Activated naive CD4-positive, alpha-beta T cell treated with anti-CD3 and anti-CD28 coated beads for 36 hours (primary cell): ENCODE data around the gene STAT4. TPM values are rescaled to one million over a fixed set of nuclear protein-coding genes. Genes with fewer than 3 reads are reported as not detected.
"Not testable (repeated sequence)": the region's sequence is repeated elsewhere in the genome, so short reads cannot be mapped to it uniquely, and the experiment has no call there.

Experiments used
- CTCF ChIA-PET: fragments of 350-600 bp; sonication (Branson Sonifier 250); formaldehyde crosslinking; loops from one replicate; lab custom pipeline; 2021; ENCODE audit warnings: antibody characterized with exemption; lab: Charles Lee
- DNase-seq: peaks from one replicate; pipeline ENCODE4 v3.0.0-alpha.2; 2020
- H3K27ac Mint-ChIP-seq: one replicate; pipeline ENCODE4 v1.8.0; 2021; ENCODE audit warnings: mild to moderate bottlenecking, mixed read lengths
- H3K27me3 Mint-ChIP-seq: one replicate; pipeline ENCODE4 v1.8.0; 2021; ENCODE audit warnings: low read depth, mixed read lengths
- H3K36me3 Mint-ChIP-seq: one replicate; pipeline ENCODE4 v1.8.0; 2021; ENCODE audit warnings: low read depth, mixed read lengths
- H3K4me1 Mint-ChIP-seq: one replicate; pipeline ENCODE4 v1.8.0; 2021; ENCODE audit warnings: low read depth, mixed read lengths
- H3K4me3 Mint-ChIP-seq: one replicate; pipeline ENCODE4 v1.8.0; 2021; ENCODE audit warnings: mild to moderate bottlenecking, moderate library complexity, mixed read lengths
- H3K9me3 Mint-ChIP-seq: one replicate; pipeline ENCODE4 v1.8.0; 2021; ENCODE audit warnings: mixed read lengths
- intact Hi-C: fragments of 100-400 bp; cut with micrococcal nuclease; formaldehyde crosslinking; loops from one replicate; pipeline ENCODE4 v1.15.1; 2023
- total RNA-seq, 2 experiments: library from RNA; stranded (reverse); gene quantifications; one replicate each; pipeline ENCODE4 v1.2.3, GENCODE V29; 2021

Gene STAT4
- total RNA-seq, 2 experiments from 2014 or later: 53.9 to 54.6 TPM

DNA sequence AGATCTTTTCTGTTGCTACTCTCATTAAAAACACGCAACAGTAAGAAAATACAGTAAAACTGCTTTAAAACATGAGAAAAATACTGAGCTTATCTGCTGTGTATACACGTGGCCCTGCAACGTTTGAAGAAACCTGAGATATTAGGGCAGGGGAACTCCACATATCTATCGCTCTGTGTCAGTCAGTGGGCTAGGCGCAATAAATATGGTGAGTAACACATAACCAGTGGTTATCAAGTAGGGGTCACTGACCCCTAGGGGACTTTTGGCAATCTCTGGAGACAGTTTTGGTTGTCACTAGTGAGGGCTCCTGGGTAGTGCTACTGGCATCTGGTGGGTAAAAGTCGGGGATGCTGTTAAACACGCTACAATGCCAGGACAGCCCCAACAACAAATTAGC is 151.7 kb downstream of the STAT4 start:
- H3K36me3 Mint-ChIP-seq: peaks cover 91% of the 10 kb centered on the region
- intact Hi-C loops: loop anchor here (5.0 kb wide), 1 partner anchor 33 kb away; no protein-coding TSS in a partner anchor

DNA sequence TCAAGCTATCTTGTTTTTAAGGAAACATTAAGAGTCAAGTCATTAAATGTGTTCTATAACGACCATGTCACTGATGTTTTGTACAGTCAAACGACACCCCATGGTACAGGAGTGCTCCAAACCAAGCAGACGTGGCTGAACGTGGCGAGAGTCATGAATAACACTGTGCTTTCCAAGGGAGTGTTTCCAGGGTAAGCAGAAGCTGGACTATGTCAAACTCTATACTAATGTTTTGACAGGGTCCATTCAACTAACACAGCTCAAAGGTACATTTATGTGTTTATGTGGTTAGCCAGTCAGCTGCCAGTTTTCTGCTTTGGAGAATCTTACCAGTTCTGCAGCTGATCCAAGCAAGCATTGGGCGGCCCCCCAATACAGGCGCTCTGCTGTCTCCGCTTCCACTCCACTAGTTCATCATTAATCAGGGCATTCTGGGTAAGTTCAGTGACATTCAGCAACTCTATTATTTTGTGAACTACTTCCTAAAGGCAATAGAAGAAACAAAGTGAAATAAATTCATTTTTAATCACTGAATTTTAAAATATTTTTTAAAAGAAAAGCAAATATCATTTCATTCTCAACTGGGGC is 153.2 kb downstream of the STAT4 start:
- H3K4me3 Mint-ChIP-seq: no peak overlapping the region
- no peak for DNase-seq
- H3K27ac Mint-ChIP-seq: peak overlapping the region; percentile 81
- peaks cover 89% of the 10 kb centered on the region for H3K36me3 Mint-ChIP-seq
- H3K27me3 Mint-ChIP-seq: no peaks in the 10 kb centered on the region
- H3K9me3 Mint-ChIP-seq: peaks cover 23% of the 10 kb centered on the region
- H3K4me1 Mint-ChIP-seq: peaks cover 73% of the 10 kb centered on the region
- CTCF ChIA-PET: interaction anchor here (2.0 to 2.1 kb wide), 2 partner anchors 13 to 30 kb away, joined by 5 to 7 read pairs; no protein-coding TSS in a partner anchor
- intact Hi-C loops: loop anchor here (5.0 kb wide), 1 partner anchor 35 kb away; no protein-coding TSS in a partner anchor

More for the DNA sequence above, 151.7 kb downstream of the STAT4 start:
- Mint-ChIP-seq H3K27ac (no peak overlapping the region), H3K9me3 (peaks cover 31% of the 10 kb centered on the region), H3K27me3 (no peaks in the 10 kb centered on the region), H3K4me3 (no peak overlapping the region), H3K4me1 (peaks cover 79% of the 10 kb centered on the region)
- CTCF ChIA-PET: no interaction called here
- no peak for DNase-seq

DNA sequence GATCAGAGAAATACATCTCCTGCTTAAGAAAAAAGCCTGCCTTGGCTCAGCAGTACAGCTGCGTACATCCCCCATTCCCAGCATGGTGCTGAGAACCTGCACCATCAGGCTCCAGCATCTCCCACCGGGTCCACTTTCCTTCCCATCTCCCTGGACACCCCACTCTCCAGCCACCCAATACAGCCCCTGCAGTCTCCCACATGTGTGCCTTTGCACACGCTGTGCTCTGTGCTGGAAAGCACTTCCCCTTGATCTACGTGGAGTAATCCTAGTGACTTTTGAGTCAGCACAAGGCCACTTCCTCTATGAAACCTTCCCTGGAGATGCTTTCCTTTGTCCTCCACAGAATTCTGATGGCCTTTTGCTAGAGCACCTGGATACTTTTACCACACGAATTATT is 153.8 kb downstream of the STAT4 start:
- Mint-ChIP-seq H3K36me3 (peaks cover 90% of the 10 kb centered on the region), H3K27ac (peak overlapping the region; percentile 81), H3K27me3 (no peaks in the 10 kb centered on the region), H3K9me3 (peaks cover 23% of the 10 kb centered on the region), H3K4me1 (peaks cover 69% of the 10 kb centered on the region), H3K4me3 (no peak overlapping the region)
- CTCF ChIA-PET: interaction anchor here (0.8 to 2.1 kb wide), 3 partner anchors 12 to 29 kb away, joined by 3 to 7 read pairs (median 5); no protein-coding TSS in a partner anchor
- intact Hi-C loops: loop anchor here (5.0 kb wide), 1 partner anchor 35 kb away; no protein-coding TSS in a partner anchor
- DNase-seq: no peak

DNA sequence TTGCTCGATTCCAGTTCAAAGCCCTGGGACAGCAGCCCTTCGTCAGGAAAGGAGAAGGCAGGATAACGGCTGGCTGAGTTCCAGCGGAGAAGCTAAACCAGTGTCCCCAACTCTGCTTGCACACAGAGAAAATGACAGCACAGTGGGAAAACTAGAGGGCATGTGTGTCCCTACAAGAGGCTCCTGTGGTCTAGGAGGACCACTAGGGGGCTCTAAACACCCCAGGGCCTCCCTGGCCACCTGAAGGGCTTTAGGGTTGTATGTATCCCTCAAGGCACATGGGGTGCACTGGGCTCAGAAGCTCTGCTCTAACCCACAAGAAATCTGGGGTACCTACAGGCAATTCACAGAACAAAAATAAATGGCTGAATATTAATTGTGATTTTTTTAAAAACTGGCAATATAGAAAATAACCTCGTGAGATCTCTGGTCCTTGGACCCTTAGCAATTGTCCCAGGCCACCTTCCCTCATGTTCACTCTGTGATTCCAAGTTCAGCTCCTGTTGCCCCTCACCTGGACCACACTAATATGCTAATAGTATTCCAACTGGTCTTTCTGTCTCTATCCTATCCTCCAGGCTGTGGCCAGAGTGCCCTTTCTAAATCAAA is 154.4 kb downstream of the STAT4 start:
- peaks cover 88% of the 10 kb centered on the region for H3K36me3 Mint-ChIP-seq
- intact Hi-C loops: loop anchor here (5.0 kb wide), 1 partner anchor 36 kb away; no protein-coding TSS in a partner anchor
- no peak overlapping the region for H3K4me3 Mint-ChIP-seq

DNA sequence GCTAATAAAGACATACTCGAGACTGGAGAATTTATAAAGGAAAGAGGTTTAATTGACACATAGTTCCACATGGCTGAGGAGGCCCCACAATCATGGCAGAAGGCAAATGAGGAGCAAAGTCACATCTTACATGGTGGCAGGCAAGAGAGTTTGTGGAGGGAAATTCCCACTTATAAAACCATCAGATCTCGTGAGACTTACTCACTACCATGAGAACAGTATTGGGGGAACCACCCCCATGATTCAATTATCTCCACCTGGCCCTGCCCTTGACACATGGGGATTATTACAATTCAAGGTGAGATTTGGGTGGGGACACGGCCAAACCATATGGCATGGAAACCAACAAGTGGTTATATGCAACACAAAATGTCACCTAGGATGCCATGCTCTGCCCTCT is 155.5 kb downstream of the STAT4 start:
- peaks cover 87% of the 10 kb centered on the region for H3K36me3 Mint-ChIP-seq
- H3K4me1 Mint-ChIP-seq: peaks cover 60% of the 10 kb centered on the region
- peak overlapping the region; percentile 52 for H3K27ac Mint-ChIP-seq
- peak; percentile 27 for DNase-seq
- H3K27me3 Mint-ChIP-seq, CTCF ChIA-PET, H3K4me3 Mint-ChIP-seq: not testable (repeated sequence)
- H3K9me3 Mint-ChIP-seq: peaks cover 23% of the 10 kb centered on the region
- intact Hi-C loops: loop anchor here (2.0 to 5.0 kb wide), 2 partner anchors 19 to 37 kb away; no protein-coding TSS in a partner anchor

More for the DNA sequence above, 154.4 kb downstream of the STAT4 start:
- H3K4me1 Mint-ChIP-seq: peaks cover 65% of the 10 kb centered on the region
- CTCF ChIA-PET: interaction anchor here (0.5 to 2.1 kb wide), 4 partner anchors 12 to 35 kb away, joined by 3 to 7 read pairs (median 4); no protein-coding TSS in a partner anchor
- peak overlapping the region; percentile 81 for H3K27ac Mint-ChIP-seq
- peaks cover 23% of the 10 kb centered on the region for H3K9me3 Mint-ChIP-seq
- no peaks in the 10 kb centered on the region for H3K27me3 Mint-ChIP-seq
- DNase-seq: no peak

DNA sequence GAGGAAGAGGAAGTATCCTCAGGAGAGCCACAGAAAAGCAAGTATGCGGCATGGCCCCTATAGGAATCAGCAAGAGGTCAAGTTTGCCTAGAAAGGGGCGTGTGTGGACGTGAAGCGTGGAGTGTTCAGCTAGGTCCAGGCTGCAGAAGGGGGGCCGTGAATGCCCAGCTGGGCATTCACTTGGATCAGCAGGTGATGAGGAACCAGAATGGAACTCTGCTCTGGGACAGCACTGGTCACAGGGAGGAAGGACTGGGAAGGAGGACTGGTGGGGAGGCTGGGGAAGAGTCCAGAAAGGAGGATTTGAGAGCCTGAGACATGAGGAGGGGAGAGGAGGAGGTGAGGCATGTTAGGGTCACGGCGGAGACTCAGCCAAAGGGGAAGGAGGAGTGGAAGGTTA is 156.6 kb downstream of the STAT4 start:
- no peak for DNase-seq
- H3K27ac Mint-ChIP-seq: peak overlapping the region; percentile 77
- H3K4me1 Mint-ChIP-seq: peaks cover 54% of the 10 kb centered on the region
- CTCF ChIA-PET: no interaction called here
- H3K27me3 Mint-ChIP-seq: no peaks in the 10 kb centered on the region
- intact Hi-C loops: loop anchor here (2.0 kb wide), 1 partner anchor 17 kb away; no protein-coding TSS in a partner anchor
- peaks cover 23% of the 10 kb centered on the region for H3K9me3 Mint-ChIP-seq
- H3K36me3 Mint-ChIP-seq: peaks cover 86% of the 10 kb centered on the region
- no peak overlapping the region for H3K4me3 Mint-ChIP-seq

DNA sequence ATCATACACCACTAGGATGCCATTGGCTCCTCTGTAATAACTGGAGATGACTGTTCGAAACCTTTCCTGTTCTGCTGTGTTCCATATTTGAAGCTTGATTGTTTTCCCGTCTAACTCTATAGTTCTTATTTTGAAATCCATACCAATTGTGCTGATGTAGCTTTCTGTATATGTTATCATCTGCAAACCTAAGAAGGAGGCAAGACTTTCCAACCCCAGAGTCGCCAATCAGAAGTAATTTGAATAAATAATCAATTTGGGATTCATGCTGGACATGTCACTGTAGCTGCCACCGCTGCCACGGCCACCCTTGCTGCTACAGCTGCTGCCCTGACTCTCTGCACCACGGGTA is 157.5 kb downstream of the STAT4 start:
- intact Hi-C loops: no loop called here
- peaks cover 89% of the 10 kb centered on the region for H3K36me3 Mint-ChIP-seq
- H3K4me1 Mint-ChIP-seq: peaks cover 52% of the 10 kb centered on the region
- no peaks in the 10 kb centered on the region for H3K27me3 Mint-ChIP-seq
- no peak overlapping the region for H3K27ac Mint-ChIP-seq
- DNase-seq: no peak
- CTCF ChIA-PET: interaction anchor here (0.6 kb wide), 1 partner anchor 649 kb away, joined by 3 read pairs; no protein-coding TSS in a partner anchor
- H3K9me3 Mint-ChIP-seq: peaks cover 23% of the 10 kb centered on the region
- no peak overlapping the region for H3K4me3 Mint-ChIP-seq

DNA sequence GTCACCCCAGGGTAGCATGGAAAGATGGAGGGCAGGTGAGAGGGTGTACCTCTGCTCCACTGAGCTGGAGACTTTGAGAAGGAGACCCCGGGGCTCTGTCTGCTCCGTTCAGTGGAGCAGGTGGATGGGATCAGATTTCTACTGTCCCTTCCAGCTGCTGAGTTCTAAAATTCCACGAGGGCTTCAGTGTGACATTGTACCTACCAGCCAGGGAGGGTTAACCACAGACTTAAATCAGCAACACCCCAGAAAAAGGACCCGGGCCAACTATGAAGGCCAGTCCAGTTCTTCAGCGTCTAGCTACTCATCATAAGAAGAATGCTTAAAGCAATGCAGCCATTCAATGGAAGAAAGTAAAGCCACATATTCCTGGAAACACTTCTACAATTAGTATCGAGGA is 160.7 kb downstream of the STAT4 start:
- Mint-ChIP-seq H3K9me3 (peaks cover 3% of the 10 kb centered on the region), H3K4me1 (peaks cover 48% of the 10 kb centered on the region), H3K36me3 (peaks cover 86% of the 10 kb centered on the region), H3K27ac (peak overlapping the region; percentile 24), H3K27me3 (no peaks in the 10 kb centered on the region), H3K4me3 (no peak overlapping the region)
- CTCF ChIA-PET: interaction anchor here (1.2 kb wide), 1 partner anchor 23 kb away, joined by 3 read pairs; no protein-coding TSS in a partner anchor
- intact Hi-C loops: no loop called here
- no peak for DNase-seq

DNA sequence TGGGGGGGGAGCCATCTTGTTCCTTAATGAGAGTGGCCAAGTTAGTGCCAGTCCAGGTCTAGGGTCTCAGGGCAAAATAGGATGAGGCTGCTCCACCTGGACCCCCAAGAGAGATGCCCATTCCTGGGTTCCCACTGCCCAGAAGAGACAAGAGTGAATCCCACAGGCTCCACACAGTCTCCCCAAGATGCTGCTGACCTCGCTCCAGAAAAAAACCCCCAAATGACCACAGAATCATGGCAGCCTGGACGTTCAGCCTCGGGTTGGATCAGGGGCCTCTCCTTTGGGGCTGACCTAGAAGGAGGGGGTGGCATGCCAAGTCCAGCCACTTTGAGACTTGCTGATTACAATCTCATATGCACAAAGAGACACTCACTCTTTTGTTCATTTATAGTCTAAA is 161.9 kb downstream of the STAT4 start:
- no peak for DNase-seq
- CTCF ChIA-PET: interaction anchor here (0.6 to 2.0 kb wide), 3 partner anchors 10 to 41 kb away, joined by 3 to 7 read pairs (median 3); no protein-coding TSS in a partner anchor
- Mint-ChIP-seq H3K4me1 (peaks cover 52% of the 10 kb centered on the region), H3K27ac (no peak overlapping the region), H3K27me3 (no peaks in the 10 kb centered on the region), H3K4me3 (no peak overlapping the region), H3K36me3 (peaks cover 87% of the 10 kb centered on the region), H3K9me3 (no peaks in the 10 kb centered on the region)
- intact Hi-C loops: loop anchor here (2.0 kb wide), 1 partner anchor 14 kb away; no protein-coding TSS in a partner anchor

DNA sequence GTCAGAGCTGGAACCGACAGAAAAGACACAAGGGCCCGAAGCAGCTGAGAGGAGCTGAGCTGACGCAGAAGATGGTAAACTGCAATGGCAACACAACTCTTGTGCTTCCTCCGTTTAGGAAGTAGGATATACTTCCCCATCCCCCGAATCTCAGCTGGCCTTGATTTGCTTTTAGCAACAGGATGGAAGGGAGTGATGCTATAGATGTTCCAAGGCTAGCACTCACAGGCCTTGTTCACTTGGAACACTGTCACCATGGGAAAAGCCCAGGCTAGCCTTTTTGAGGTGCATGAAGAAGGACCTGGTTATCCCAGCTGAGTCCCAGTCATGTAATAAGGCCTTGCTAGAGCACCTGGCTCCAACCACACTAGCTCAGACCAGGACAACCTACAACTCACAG is 162.9 kb downstream of the STAT4 start:
- Mint-ChIP-seq H3K27me3 (no peaks in the 10 kb centered on the region), H3K4me3 (no peak overlapping the region), H3K4me1 (peaks cover 54% of the 10 kb centered on the region), H3K9me3 (no peaks in the 10 kb centered on the region), H3K36me3 (peaks cover 86% of the 10 kb centered on the region), H3K27ac (peak overlapping the region; percentile 66)
- CTCF ChIA-PET: interaction anchor here (0.7 to 2.0 kb wide), 4 partner anchors 20 to 208 kb away, joined by 3 to 7 read pairs (median 4); no protein-coding TSS in a partner anchor
- no peak for DNase-seq
- intact Hi-C loops: loop anchor here (2.0 kb wide), 1 partner anchor 13 kb away; no protein-coding TSS in a partner anchor

DNA sequence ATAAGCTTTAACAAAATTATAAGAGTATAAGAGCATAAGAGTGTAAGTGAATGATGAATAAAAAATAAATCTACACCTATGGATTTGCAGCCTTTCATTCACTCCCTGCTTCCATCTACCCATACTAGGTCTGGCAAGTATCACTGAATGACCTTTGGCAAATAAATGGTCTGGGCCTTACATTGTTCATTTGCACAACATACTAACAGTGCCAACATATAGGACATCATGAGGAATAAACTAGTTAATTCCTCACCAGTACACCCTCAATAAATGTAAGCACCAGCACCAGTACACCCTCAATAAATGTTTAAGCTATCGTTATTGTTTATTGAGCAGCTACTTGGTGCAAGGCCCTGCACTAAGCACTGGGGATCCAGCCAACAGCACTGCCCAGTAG is 163.7 kb downstream of the STAT4 start:
- Mint-ChIP-seq H3K4me1 (peaks cover 62% of the 10 kb centered on the region), H3K36me3 (peaks cover 88% of the 10 kb centered on the region)
- CTCF ChIA-PET: interaction anchor here (1.4 to 2.0 kb wide), 2 partner anchors 21 to 42 kb away, joined by 3 to 7 read pairs; no protein-coding TSS in a partner anchor

DNA sequence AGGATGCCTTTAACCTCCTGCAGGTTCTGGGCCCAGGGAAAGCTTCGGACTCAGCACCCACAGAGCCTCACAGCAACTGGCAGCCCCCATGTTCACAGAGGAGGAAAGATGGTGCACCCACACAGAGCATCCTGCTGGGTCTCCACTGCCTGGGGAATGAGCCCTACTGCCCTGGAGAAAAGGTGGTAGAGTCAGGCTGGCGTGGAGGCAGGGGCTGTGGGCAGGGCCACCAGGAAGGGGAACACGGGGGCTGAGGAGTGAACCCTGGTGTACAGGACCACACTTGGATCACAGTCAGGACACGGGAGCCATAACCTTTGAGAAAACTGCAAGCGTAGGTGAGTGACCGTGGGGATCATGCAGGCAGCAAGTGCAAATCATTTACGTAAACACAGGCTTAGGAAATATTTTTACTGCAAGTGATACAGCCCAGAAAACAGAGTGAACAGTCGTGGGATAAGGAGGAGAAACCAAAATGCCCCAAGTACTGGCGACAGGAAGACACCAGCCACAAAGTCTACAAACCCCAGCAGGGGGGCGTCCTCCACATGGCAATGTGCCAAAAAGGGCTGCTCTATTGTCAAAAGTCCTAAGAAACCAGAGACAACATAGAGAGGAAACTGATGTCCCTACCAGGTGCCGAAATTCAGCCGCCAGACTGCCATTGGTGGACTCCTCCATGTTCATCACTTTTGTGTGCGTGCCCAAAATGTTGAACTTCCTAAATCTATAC is 164.4 kb downstream of the STAT4 start:
- no peak for DNase-seq
- Mint-ChIP-seq H3K9me3 (no peaks in the 10 kb centered on the region), H3K27me3 (no peaks in the 10 kb centered on the region), H3K4me1 (peaks cover 69% of the 10 kb centered on the region), H3K36me3 (peaks cover 92% of the 10 kb centered on the region), H3K4me3 (no peak overlapping the region), H3K27ac (peak overlapping the region; percentile 61)
- CTCF ChIA-PET: no interaction called here
- intact Hi-C loops: no loop called here

More for the DNA sequence above, 163.7 kb downstream of the STAT4 start:
- Mint-ChIP-seq H3K4me3 (no peak overlapping the region), H3K27ac (no peak overlapping the region), H3K9me3 (no peaks in the 10 kb centered on the region), H3K27me3 (no peaks in the 10 kb centered on the region)
- intact Hi-C loops: no loop called here
- DNase-seq: no peak
